ENCODE measurements around the gene C7orf33. TPM values are rescaled to one million over a fixed set of nuclear protein-coding genes. Genes with fewer than 3 reads are reported as not detected.

Gene C7orf33
- total and polyA plus RNA-seq, 4 donors = not detected

DNA sequence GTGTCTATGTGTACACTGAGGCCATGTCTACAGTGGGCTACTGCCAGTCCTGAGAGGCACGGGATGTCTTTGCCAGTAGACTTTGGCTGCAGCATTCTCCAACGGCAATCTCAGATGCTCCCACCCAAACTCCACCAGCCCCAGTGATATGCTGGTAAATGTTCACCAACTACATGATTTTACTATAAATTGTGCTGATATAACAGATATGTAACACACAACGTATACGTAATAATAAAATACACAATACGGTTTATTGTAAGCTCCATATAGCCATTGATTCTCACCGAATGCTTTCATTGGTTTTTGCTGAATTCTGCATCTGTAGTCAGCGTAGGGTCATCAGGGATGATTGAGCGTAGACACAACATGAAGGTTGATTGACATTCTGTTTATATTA is 47.3 kb upstream of the C7orf33 start:
- Histone ChIP-seq H3K4me3 (ENCODE audit: low read depth in 1 of 3, low read length in 3 of 3) (no peak overlapping the region), H3K27ac (ENCODE audit: low read depth in 1 of 2, low read length in 2 of 2) (no peak overlapping the region), H3K36me3 (ENCODE audit: control insufficient read depth in 4 of 4, insufficient read depth in 3 of 4, low read depth in 1 of 4, low read length in 3 of 4) (no peaks in the 10 kb centered on the region), H3K27me3 (ENCODE audit: control insufficient read depth in 4 of 4, insufficient read depth in 4 of 4, low read length in 3 of 4) (no peaks in the 10 kb centered on the region), H3K9me3 (ENCODE audit: control insufficient read depth in 4 of 4, low read length in 3 of 4) (no peaks in the 10 kb centered on the region), H3K4me1 (ENCODE audit: control insufficient read depth in 4 of 4, insufficient read depth in 4 of 4, low read length in 3 of 4) (no peaks in the 10 kb centered on the region), H3K9ac (ENCODE audit: low read depth in 1 of 2, low read length in 2 of 2) (no peak overlapping the region)
- TF ChIP-seq TAF1 (conservative IDR thresholded peaks at IDR 0.05) = no peak
- no peak for TF ChIP-seq EGR1 (IDR thresholded peaks at IDR 0.05; ENCODE audit: low read depth in 2 of 2)
- no peak for DNase-seq (ENCODE audit: low spot score)
- 97% methylated on average over 8 of the region's 8 CpGs for WGBS

DNA sequence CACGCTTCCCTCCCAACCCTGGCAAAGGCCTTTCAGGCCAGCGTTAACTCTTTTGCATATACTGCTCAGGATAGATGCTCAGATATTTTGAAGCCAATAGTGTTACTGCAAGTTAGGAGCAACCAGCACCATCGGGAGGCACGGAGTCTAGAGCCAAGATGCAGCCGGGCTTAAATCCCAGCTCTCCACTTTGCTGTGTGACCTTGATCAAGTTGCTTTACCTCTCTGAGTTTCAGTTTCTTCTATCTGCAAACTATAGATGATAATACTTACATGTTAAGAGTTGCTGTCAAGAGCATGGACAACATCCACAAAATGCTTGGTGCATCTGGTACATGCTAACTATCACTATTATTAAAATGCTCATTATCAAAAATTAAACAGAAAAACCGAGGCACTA is 45.4 kb upstream of the C7orf33 start:
- no peak overlapping the region for H3K27ac ChIP-seq (ENCODE audit: low read depth in 1 of 2, low read length in 2 of 2)
- peaks cover 0 to 3% (median 0%) of the 10 kb centered on the region in 4 donors for H3K9me3 ChIP-seq (ENCODE audit: control insufficient read depth in 4 of 4, low read length in 3 of 4)
- DNase-seq (ENCODE audit: low spot score) = no peak
- H3K27me3 ChIP-seq (ENCODE audit: control insufficient read depth in 4 of 4, insufficient read depth in 4 of 4, low read length in 3 of 4) = no peaks in the 10 kb centered on the region
- H3K4me3 ChIP-seq (ENCODE audit: low read depth in 1 of 3, low read length in 3 of 3) = no peak overlapping the region
- H3K36me3 ChIP-seq (ENCODE audit: control insufficient read depth in 4 of 4, insufficient read depth in 3 of 4, low read depth in 1 of 4, low read length in 3 of 4) = no peaks in the 10 kb centered on the region
- no peak overlapping the region for H3K9ac ChIP-seq (ENCODE audit: low read depth in 1 of 2, low read length in 2 of 2)
- no peak for TF ChIP-seq JUND (IDR thresholded peaks at IDR 0.05)
- TF ChIP-seq ATF3 (IDR thresholded peaks at IDR 0.05) = no peak
- TF ChIP-seq NR2F2 (IDR thresholded peaks at IDR 0.05) = no peak
- TF ChIP-seq RXRA (IDR thresholded peaks at IDR 0.05) = no peak
- WGBS = 88% methylated on average over 6 of the region's 6 CpGs
- H3K4me1 ChIP-seq (ENCODE audit: control insufficient read depth in 4 of 4, insufficient read depth in 4 of 4, low read length in 3 of 4) = no peaks in the 10 kb centered on the region

DNA sequence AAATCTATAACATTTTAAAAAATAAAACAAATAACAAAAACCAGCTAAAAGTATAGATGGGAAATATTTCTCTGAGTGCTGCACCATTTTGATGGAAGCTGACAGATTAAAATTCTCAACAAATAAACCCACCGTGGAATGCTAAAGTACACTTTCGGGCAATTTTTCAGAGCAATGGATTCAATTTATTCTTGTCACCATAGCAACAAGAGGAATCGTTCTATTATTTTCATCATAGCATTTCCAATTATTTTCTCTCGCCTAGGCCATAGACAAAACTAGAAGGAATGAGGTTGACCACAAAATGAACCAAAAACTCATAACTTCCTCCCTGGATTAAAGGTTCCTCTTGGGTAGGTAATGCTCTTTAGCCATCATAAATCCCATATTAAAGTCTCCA is 44.6 kb upstream of the C7orf33 start:
- no peak overlapping the region for H3K27ac ChIP-seq (ENCODE audit: low read depth in 1 of 2, low read length in 2 of 2)
- no peaks in the 10 kb centered on the region for H3K27me3 ChIP-seq (ENCODE audit: control insufficient read depth in 4 of 4, insufficient read depth in 4 of 4, low read length in 3 of 4)
- no peak for DNase-seq (ENCODE audit: low spot score)
- TF ChIP-seq RAD21 (IDR thresholded peaks at IDR 0.05) (no peak), YY1 (IDR thresholded peaks at IDR 0.05) (no peak), HNF4A (conservative IDR thresholded peaks at IDR 0.05) (no peak), EGR1 (IDR thresholded peaks at IDR 0.05; ENCODE audit: low read depth in 2 of 2) (no peak), FOXA2 (IDR thresholded peaks at IDR 0.05) (no peak), ATF3 (IDR thresholded peaks at IDR 0.05) (no peak), MAX (IDR thresholded peaks at IDR 0.05) (no peak), FOXA1 (IDR thresholded peaks at IDR 0.05) (no peak), TAF1 (conservative IDR thresholded peaks at IDR 0.05) (no peak), HNF4G (IDR thresholded peaks at IDR 0.05) (no peak), SP1 (IDR thresholded peaks at IDR 0.05) (no peak), JUND (IDR thresholded peaks at IDR 0.05) (no peak), RXRA (IDR thresholded peaks at IDR 0.05) (no peak), GABPA (IDR thresholded peaks at IDR 0.05 in 1 of 2, conservative IDR thresholded peaks at IDR 0.05 in 1 of 2) (no peak), CTCF (IDR thresholded peaks at IDR 0.05; ENCODE audit: low read depth, low read length, missing input control) (no peak)
- TF ChIP-seq, protein P1, sequence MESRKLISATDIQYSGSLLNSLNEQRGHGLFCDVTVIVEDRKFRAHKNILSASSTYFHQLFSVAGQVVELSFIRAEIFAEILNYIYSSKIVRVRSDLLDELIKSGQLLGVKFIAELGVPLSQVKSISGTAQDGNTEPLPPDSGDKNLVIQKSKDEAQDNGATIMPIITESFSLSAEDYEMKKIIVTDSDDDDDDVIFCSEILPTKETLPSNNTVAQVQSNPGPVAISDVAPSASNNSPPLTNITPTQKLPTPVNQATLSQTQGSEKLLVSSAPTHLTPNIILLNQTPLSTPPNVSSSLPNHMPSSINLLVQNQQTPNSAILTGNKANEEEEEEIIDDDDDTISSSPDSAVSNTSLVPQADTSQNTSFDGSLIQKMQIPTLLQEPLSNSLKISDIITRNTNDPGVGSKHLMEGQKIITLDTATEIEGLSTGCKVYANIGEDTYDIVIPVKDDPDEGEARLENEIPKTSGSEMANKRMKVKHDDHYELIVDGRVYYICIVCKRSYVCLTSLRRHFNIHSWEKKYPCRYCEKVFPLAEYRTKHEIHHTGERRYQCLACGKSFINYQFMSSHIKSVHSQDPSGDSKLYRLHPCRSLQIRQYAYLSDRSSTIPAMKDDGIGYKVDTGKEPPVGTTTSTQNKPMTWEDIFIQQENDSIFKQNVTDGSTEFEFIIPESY (IDR thresholded peaks at IDR 0.05) = no peak
- TF ChIP-seq, protein P2, sequence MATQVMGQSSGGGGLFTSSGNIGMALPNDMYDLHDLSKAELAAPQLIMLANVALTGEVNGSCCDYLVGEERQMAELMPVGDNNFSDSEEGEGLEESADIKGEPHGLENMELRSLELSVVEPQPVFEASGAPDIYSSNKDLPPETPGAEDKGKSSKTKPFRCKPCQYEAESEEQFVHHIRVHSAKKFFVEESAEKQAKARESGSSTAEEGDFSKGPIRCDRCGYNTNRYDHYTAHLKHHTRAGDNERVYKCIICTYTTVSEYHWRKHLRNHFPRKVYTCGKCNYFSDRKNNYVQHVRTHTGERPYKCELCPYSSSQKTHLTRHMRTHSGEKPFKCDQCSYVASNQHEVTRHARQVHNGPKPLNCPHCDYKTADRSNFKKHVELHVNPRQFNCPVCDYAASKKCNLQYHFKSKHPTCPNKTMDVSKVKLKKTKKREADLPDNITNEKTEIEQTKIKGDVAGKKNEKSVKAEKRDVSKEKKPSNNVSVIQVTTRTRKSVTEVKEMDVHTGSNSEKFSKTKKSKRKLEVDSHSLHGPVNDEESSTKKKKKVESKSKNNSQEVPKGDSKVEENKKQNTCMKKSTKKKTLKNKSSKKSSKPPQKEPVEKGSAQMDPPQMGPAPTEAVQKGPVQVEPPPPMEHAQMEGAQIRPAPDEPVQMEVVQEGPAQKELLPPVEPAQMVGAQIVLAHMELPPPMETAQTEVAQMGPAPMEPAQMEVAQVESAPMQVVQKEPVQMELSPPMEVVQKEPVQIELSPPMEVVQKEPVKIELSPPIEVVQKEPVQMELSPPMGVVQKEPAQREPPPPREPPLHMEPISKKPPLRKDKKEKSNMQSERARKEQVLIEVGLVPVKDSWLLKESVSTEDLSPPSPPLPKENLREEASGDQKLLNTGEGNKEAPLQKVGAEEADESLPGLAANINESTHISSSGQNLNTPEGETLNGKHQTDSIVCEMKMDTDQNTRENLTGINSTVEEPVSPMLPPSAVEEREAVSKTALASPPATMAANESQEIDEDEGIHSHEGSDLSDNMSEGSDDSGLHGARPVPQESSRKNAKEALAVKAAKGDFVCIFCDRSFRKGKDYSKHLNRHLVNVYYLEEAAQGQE (IDR thresholded peaks at IDR 0.05) = no peak
- H3K4me1 ChIP-seq (ENCODE audit: control insufficient read depth in 4 of 4, insufficient read depth in 4 of 4, low read length in 3 of 4) = no peaks in the 10 kb centered on the region
- H3K4me3 ChIP-seq (ENCODE audit: low read depth in 1 of 3, low read length in 3 of 3) = no peak overlapping the region
- WGBS = 86% methylated on average over 4 of the region's 4 CpGs
- H3K9me3 ChIP-seq (ENCODE audit: control insufficient read depth in 4 of 4, low read length in 3 of 4) = peaks cover 0 to 3% (median 0%) of the 10 kb centered on the region in 4 donors
- H3K36me3 ChIP-seq (ENCODE audit: control insufficient read depth in 4 of 4, insufficient read depth in 3 of 4, low read depth in 1 of 4, low read length in 3 of 4) = no peaks in the 10 kb centered on the region
- H3K9ac ChIP-seq (ENCODE audit: low read depth in 1 of 2, low read length in 2 of 2) = no peak overlapping the region

Data from liver (tissue), 9 donors.